Upper lobe of left lung (tissue), 6 donors: ENCODE results near the gene ADAM12. TPM values are rescaled to one million over a fixed set of nuclear protein-coding genes. Genes with fewer than 3 reads are reported as not detected.

Experiments used
- ATAC-seq, 2 donors: fragments of 200-7000 bp; cut with Tn5 transposase; one replicate each; pipeline ENCODE4 v1.9.1; 2022; ENCODE audit warnings: mild to moderate bottlenecking in 2 of 2, moderate library complexity in 2 of 2; ENCODE audit not compliant: low FRiP score in 2 of 2
- DNase-seq, 2 donors: peaks; one replicate each; pipeline ENCODE4 v3.0.0-alpha.2; 2019 to 2020
- H3K27ac ChIP-seq, 4 donors: fragments of 200-600 bp; sonication (generic); one replicate each; pipeline ENCODE4 v1.5.1; 2016 to 2019
- H3K27me3 ChIP-seq, 4 donors: fragments of 200-600 bp; sonication (generic); one replicate each; pipeline ENCODE4 v1.5.1; 2017 to 2019
- H3K36me3 ChIP-seq, 4 donors: fragments of 200-600 bp; sonication (generic); one replicate each; pipeline ENCODE4 v1.5.1; 2016 to 2019
- H3K4me1 ChIP-seq, 4 donors: fragments of 200-600 bp; sonication (generic); one replicate each; pipeline ENCODE4 v1.5.1; 2018 to 2019
- H3K4me3 ChIP-seq, 4 donors: fragments of 200-600 bp; sonication (generic); one replicate each; pipeline ENCODE4 v1.5.1; 2017 to 2019; ENCODE audit warnings: mild to moderate bottlenecking in 2 of 4, moderate library complexity in 1 of 4
- H3K9me3 ChIP-seq, 4 donors: fragments of 200-600 bp; sonication (generic); one replicate each; pipeline ENCODE4 v1.5.1; 2018 to 2019
- EP300 ChIP-seq, 4 donors: sonication (generic); formaldehyde crosslinking; IDR thresholded peaks; one replicate each; pipeline ENCODE4 v1.5.1; 2017; ENCODE audit warnings: antibody characterized with exemption in 4 of 4, control low read depth in 2 of 4
- POLR2A ChIP-seq, 4 donors: fragments of 450-650 bp; IDR thresholded peaks; one replicate each; pipeline ENCODE4 v1.5.1; 2016 to 2017; ENCODE audit warnings: antibody characterized with exemption in 4 of 4, mild to moderate bottlenecking in 2 of 4
- POLR2AphosphoS5 ChIP-seq, 2 donors: sonication (generic); formaldehyde crosslinking; IDR thresholded peaks; one replicate each; pipeline ENCODE4 v1.5.1; 2017; ENCODE audit warnings: antibody characterized with exemption in 2 of 2
- WGBS, 2 donors: methylation state at CpG; one replicate each; pipeline ENCODE4 v1.1.5; 2017 to 2018; 5-methylcytosine and 5-hydroxymethylcytosine counted together
- total RNA-seq, 6 donors: library from RNA; depleted of rRNA in 4 of 6; stranded (reverse); fragments of >200 nt in 4 of 6; gene quantifications; one replicate each; pipeline versions ENCODE4 v1.1.0 to v1.2.1, GENCODE V29; 2016 to 2021
- TF ChIP-seq, protein P1 (sequence below), 6 experiments: fragments of 450-650 bp in 4 of 6; fragments of 200-600 bp in 2 of 6; sonication (generic) in 2 of 6; IDR thresholded peaks; one replicate each; pipeline ENCODE4 v1.5.1; 2016 to 2019; ENCODE audit warnings: antibody characterized with exemption in 6 of 6
- donor health status: DM: no; HTN: no; CAD: no; lungs with moderate emphysema.
- donor health status: DM: no; HTN: yes; CAD: no; lungs with severe emphysema.

The ADAM12 gene
- total RNA-seq, 6 donors from 2014 or later, result 0.44 to 3.7 (median 0.82) TPM

DNA sequence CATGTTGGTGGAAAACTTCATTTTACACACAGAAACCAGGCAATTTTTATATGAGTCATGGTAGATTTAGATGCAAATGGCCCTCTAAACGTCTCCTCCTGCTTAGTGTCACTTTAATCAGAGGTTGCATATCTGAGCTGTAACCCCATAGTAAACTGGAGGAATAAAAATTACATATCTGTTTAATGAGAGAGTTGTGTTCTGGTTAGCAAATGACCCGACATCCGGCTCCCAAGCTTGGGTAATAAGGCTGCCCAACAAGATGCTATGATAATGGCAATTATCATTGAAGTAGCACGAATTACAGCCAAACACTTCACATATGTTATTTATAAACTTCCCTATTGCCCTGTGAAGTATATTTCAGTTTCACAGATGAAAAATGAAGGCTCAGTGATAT lies 10.6 kb upstream of the ADAM12 start:
- Histone ChIP-seq H3K4me3 (no peak overlapping the region), H3K27me3 (no peaks in the 10 kb centered on the region), H3K27ac (no peak overlapping the region), H3K9me3 (no peaks in the 10 kb centered on the region), H3K4me1 (no peaks in the 10 kb centered on the region), H3K36me3 (no peaks in the 10 kb centered on the region)
- DNase-seq (no peak), ATAC-seq (no peak)
- TF ChIP-seq POLR2AphosphoS5 (IDR thresholded peaks at IDR 0.05) (no peak), EP300 (IDR thresholded peaks at IDR 0.05) (no peak), POLR2A (IDR thresholded peaks at IDR 0.05) (no peak)
- TF ChIP-seq, protein P1, sequence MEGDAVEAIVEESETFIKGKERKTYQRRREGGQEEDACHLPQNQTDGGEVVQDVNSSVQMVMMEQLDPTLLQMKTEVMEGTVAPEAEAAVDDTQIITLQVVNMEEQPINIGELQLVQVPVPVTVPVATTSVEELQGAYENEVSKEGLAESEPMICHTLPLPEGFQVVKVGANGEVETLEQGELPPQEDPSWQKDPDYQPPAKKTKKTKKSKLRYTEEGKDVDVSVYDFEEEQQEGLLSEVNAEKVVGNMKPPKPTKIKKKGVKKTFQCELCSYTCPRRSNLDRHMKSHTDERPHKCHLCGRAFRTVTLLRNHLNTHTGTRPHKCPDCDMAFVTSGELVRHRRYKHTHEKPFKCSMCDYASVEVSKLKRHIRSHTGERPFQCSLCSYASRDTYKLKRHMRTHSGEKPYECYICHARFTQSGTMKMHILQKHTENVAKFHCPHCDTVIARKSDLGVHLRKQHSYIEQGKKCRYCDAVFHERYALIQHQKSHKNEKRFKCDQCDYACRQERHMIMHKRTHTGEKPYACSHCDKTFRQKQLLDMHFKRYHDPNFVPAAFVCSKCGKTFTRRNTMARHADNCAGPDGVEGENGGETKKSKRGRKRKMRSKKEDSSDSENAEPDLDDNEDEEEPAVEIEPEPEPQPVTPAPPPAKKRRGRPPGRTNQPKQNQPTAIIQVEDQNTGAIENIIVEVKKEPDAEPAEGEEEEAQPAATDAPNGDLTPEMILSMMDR (IDR thresholded peaks at IDR 0.05), result no peak
- 86 to 88% methylated on average over 4 of the region's 4 CpGs for WGBS, 2 donors

DNA sequence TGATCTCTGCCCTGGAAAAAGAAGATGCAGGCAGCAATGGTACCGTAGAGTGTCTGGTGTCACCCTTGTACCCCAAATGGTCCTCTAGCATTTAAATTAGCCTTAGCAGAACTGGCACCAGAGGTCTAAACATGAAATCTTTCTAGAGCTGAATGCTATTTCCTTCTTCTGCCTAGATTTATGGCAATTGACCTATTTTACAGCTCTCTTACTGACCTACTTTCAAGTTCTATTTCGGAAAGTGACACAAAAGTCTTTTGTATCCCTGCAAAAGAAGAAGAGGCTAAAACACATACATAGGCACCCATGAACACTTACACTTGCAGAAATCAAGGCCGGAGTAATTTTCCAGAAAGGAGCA lies 10.1 kb upstream of the ADAM12 start:
- DNase-seq (no peak), ATAC-seq (no peak)
- TF ChIP-seq POLR2A (IDR thresholded peaks at IDR 0.05) (no peak), POLR2AphosphoS5 (IDR thresholded peaks at IDR 0.05) (no peak), EP300 (IDR thresholded peaks at IDR 0.05) (no peak)
- TF ChIP-seq, protein P1 (IDR thresholded peaks at IDR 0.05), result no peak
- H3K27ac ChIP-seq, result no peak overlapping the region
- H3K36me3 ChIP-seq, result no peaks in the 10 kb centered on the region
- H3K27me3 ChIP-seq, result no peaks in the 10 kb centered on the region
- H3K4me3 ChIP-seq, result no peak overlapping the region
- WGBS, 2 donors, result 79 to 81% methylated on average over 3 of the region's 3 CpGs
- H3K9me3 ChIP-seq, result no peaks in the 10 kb centered on the region
- no peaks in the 10 kb centered on the region for H3K4me1 ChIP-seq

DNA sequence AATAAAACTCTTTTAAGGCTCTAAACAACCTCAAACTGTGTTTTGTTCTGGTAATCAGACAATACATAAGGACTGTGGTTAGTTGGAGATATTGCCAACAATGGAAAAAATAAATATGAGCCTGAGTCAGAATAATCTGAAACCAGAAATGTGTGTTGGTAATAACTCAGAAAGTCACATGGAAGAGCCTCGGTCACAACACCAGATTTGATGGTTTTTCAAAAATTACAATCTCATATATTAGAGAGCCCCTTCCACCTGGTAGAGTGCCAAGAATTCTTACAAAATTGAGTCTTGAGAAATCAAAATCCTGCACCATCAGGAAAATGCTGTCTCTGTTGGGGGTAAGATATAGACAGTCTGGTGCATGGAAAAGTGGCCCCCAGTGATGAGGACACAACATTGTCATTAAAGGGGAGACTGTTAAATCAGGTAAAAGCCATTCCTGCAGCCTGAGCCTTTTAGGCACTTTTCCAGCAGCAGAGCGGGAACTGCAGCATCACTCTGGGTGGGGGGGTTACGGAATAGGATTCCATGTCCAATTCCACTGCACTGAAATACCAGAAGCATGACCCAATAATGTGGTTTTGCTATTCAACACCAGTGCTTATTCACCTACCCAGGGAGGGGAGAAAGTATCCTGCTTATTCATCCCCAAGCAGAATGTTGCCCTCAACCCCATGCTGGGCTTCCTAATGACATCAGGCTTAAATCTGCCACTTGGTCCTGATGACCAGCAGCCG lies 9.5 kb upstream of the ADAM12 start:
- H3K4me1 ChIP-seq, result no peaks in the 10 kb centered on the region
- H3K27me3 ChIP-seq, result no peaks in the 10 kb centered on the region
- H3K36me3 ChIP-seq, result no peaks in the 10 kb centered on the region
- DNase-seq (no peak), ATAC-seq (peak in 1 of 2 donors; percentile 75)
- no peak overlapping the region for H3K27ac ChIP-seq
- 76 to 78% methylated on average over 4 of the region's 4 CpGs for WGBS, 2 donors
- no peak overlapping the region for H3K4me3 ChIP-seq
- H3K9me3 ChIP-seq, result no peaks in the 10 kb centered on the region
- TF ChIP-seq POLR2A (IDR thresholded peaks at IDR 0.05), result no peak
- TF ChIP-seq EP300 (IDR thresholded peaks at IDR 0.05), result no peak
- TF ChIP-seq POLR2AphosphoS5 (IDR thresholded peaks at IDR 0.05), result no peak

DNA sequence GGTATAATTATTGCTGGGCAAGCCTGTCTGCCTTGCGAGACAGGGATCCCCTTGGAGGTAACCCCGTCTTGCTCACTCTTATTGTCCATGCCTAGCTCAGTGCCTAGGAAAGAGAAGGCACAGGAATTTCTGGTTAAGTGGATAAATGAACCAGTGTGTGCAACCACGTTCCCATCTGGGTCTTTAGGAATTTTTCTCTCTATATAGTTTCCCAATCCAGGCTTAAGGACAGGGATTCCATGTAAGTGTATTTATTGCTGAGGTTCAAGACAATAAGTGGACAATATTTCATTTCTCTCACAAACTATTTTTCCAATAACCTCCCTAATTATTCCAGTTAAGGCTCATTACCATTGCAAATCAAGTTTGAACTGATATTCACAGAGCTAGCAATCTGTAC lies 8.9 kb upstream of the ADAM12 start:
- no peak for TF ChIP-seq POLR2A (IDR thresholded peaks at IDR 0.05)
- TF ChIP-seq, protein P1 (IDR thresholded peaks at IDR 0.05), result no peak
- Histone ChIP-seq H3K4me1 (no peaks in the 10 kb centered on the region), H3K4me3 (no peak overlapping the region), H3K27ac (no peak overlapping the region), H3K36me3 (no peaks in the 10 kb centered on the region), H3K27me3 (no peaks in the 10 kb centered on the region), H3K9me3 (no peaks in the 10 kb centered on the region)
- no peak for ATAC-seq
- DNase-seq, result no peak
- WGBS, 2 donors, result 89 to 93% methylated on average over 3 of the region's 3 CpGs

DNA sequence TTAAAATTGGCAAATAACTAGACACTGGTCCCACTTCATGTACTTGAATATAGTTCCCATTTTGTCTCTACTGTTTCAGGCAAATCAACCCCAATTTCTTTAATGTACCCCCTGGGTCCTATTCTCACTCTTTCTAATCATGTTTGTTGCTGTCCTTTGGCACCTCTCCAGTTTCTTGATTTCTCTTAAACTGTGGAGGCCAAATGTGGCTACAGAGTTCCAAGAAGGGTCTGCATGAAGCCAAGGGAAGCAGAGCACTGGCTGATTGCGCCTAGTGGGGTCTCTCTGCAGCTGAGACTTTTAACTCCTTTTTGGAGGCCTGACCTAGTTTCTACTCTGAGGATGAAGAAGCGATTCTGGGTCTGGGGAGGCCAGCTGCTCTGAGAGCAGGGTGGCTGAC lies 6.7 kb upstream of the ADAM12 start:
- Histone ChIP-seq H3K9me3 (no peaks in the 10 kb centered on the region), H3K4me1 (no peaks in the 10 kb centered on the region), H3K36me3 (no peaks in the 10 kb centered on the region), H3K27me3 (no peaks in the 10 kb centered on the region), H3K4me3 (no peak overlapping the region), H3K27ac (no peak overlapping the region)
- 87 to 88% methylated on average over 2 of the region's 2 CpGs for WGBS, 2 donors
- DNase-seq (no peak), ATAC-seq (no peak)
- TF ChIP-seq EP300 (IDR thresholded peaks at IDR 0.05) (no peak), POLR2A (IDR thresholded peaks at IDR 0.05) (no peak), POLR2AphosphoS5 (IDR thresholded peaks at IDR 0.05) (no peak)
- TF ChIP-seq, protein P1 (IDR thresholded peaks at IDR 0.05), result no peak
